ENCODE results near the gene TENM4. TPM values are rescaled to one million over a fixed set of nuclear protein-coding genes. Genes with fewer than 3 reads are reported as not detected.

The TENM4 gene
- total RNA-seq, 1 donor from 2014 or later, result 50.7 TPM

DNA sequence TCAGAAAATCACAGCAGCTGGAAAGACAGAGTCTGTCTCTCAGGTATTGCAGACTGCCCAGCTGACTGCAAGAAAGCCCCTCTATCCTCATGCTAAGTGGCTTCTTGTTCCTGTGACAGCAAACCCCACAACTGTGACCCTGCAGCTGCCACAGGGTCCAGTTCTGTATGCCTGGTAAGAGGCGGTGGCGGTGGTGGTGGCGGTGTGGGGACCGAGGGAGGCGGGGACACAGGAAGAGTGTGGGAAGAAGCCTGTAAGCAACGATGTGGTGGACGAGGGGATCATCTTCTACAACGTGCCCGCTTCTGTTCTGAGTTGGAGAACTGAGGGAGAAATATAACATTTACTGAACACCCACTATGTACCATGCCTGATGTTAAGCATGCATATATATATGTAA is 112.4 kb downstream of the TENM4 start:
- TF ChIP-seq, protein P1, sequence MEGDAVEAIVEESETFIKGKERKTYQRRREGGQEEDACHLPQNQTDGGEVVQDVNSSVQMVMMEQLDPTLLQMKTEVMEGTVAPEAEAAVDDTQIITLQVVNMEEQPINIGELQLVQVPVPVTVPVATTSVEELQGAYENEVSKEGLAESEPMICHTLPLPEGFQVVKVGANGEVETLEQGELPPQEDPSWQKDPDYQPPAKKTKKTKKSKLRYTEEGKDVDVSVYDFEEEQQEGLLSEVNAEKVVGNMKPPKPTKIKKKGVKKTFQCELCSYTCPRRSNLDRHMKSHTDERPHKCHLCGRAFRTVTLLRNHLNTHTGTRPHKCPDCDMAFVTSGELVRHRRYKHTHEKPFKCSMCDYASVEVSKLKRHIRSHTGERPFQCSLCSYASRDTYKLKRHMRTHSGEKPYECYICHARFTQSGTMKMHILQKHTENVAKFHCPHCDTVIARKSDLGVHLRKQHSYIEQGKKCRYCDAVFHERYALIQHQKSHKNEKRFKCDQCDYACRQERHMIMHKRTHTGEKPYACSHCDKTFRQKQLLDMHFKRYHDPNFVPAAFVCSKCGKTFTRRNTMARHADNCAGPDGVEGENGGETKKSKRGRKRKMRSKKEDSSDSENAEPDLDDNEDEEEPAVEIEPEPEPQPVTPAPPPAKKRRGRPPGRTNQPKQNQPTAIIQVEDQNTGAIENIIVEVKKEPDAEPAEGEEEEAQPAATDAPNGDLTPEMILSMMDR (IDR thresholded peaks at IDR 0.05; ENCODE audit: partially characterized antibody, unreplicated experiment), result no peak
- Mint-ChIP-seq H3K4me3 (ENCODE audit: unreplicated experiment) (no peak overlapping the region), H3K36me3 (ENCODE audit: unreplicated experiment) (peaks cover 5% of the 10 kb centered on the region), H3K27me3 (ENCODE audit: unreplicated experiment) (peaks cover 8% of the 10 kb centered on the region), H3K9me3 (ENCODE audit: unreplicated experiment) (peaks cover 6% of the 10 kb centered on the region), H3K27ac (ENCODE audit: unreplicated experiment) (no peak overlapping the region), H3K4me1 (ENCODE audit: low read depth, unreplicated experiment) (peaks cover 27% of the 10 kb centered on the region)
- DNase-seq, result no peak

DNA sequence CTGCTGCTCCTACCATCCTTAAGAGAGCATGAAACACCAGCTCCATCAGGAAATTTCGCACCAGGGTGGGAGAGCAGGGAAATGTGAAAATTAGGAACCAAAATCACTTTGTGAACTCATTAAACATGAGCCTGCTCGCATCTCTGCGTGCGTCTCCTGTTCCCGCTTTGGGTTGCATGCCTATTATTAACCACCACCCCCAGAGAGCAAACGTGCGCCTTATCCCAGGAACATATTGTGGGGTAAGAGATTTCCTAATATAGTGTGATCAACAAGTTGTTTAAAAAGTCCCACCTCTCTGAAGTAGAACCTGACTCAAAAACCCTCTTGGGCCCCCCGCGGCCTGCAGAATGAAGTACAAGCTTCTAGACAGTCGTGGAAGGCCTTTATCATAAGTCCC is 115.0 kb downstream of the TENM4 start:
- peaks cover 21% of the 10 kb centered on the region for H3K4me1 Mint-ChIP-seq (ENCODE audit: low read depth, unreplicated experiment)
- no peak overlapping the region for H3K4me3 Mint-ChIP-seq (ENCODE audit: unreplicated experiment)
- H3K9me3 Mint-ChIP-seq (ENCODE audit: unreplicated experiment), result peaks cover 9% of the 10 kb centered on the region
- no peak overlapping the region for H3K27ac Mint-ChIP-seq (ENCODE audit: unreplicated experiment)
- H3K27me3 Mint-ChIP-seq (ENCODE audit: unreplicated experiment), result peaks cover 4% of the 10 kb centered on the region
- peaks cover 5% of the 10 kb centered on the region for H3K36me3 Mint-ChIP-seq (ENCODE audit: unreplicated experiment)
- TF ChIP-seq, protein P1 (IDR thresholded peaks at IDR 0.05; ENCODE audit: partially characterized antibody, unreplicated experiment), result no peak
- no peak for DNase-seq

DNA sequence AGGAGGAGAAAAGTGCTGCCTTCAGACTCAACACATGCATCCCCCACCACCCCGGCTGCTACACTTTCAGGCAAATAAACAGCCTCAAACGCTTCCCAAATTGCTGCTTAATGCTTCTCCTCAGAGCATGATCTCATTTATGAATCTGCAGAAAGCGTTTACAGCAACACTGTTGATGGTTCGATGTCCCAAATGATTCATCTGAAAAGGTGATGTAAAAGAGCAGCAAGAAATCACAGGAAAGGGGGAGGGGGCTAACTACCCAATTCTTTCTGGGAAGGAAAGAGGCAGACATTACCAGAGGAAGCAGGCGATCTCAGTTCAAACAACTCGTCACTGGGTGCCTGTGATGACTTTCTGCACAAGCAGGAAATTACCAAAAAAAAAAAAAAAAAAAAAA is 119.6 kb downstream of the TENM4 start:
- Mint-ChIP-seq H3K9me3 (ENCODE audit: unreplicated experiment) (peaks cover 5% of the 10 kb centered on the region), H3K4me3 (ENCODE audit: unreplicated experiment) (no peak overlapping the region), H3K27ac (ENCODE audit: unreplicated experiment) (no peak overlapping the region), H3K4me1 (ENCODE audit: low read depth, unreplicated experiment) (peaks cover 5% of the 10 kb centered on the region), H3K36me3 (ENCODE audit: unreplicated experiment) (no peaks in the 10 kb centered on the region), H3K27me3 (ENCODE audit: unreplicated experiment) (no peaks in the 10 kb centered on the region)
- DNase-seq, result no peak
- TF ChIP-seq, protein P1 (IDR thresholded peaks at IDR 0.05; ENCODE audit: partially characterized antibody, unreplicated experiment), result no peak

DNA sequence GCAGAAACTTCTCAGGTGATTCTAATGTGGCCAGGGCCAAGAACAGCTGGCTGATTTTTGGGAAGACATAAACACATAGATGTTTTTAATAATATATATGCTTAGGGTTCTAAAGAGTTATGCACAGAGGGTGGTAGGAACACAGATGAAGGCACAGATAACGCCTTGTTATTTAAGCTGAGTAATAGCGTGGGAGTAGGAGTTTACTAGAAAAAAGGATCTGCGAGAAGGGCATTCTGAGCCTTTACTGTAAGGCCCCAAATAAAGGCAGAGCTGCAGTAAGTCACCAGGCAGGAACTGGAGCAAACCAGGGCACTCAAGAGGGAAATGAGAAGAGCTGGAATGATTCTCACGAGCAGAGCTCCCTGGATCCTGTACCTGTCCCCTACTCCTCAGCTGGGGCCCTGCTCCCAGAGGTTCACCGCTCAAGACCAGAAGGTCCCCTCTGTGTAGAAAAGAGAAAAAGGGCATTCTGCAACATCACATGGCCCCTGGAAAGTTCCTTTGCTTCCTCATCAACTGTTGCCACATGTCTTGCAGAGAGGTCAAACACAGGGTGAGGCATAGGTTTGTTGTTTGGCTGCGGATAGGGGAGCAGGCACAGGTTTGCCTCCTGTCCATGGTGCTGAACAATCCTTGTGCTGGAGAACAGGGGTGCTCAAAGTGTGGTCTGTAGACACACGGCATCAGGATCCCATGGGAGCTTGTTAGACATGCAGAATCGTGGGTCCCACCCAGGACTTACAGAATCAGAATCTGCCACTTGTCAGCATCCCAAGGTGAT is 125.7 kb downstream of the TENM4 start:
- Mint-ChIP-seq H3K4me3 (ENCODE audit: unreplicated experiment) (no peak overlapping the region), H3K36me3 (ENCODE audit: unreplicated experiment) (no peaks in the 10 kb centered on the region), H3K4me1 (ENCODE audit: low read depth, unreplicated experiment) (no peaks in the 10 kb centered on the region), H3K27me3 (ENCODE audit: unreplicated experiment) (no peaks in the 10 kb centered on the region), H3K27ac (ENCODE audit: unreplicated experiment) (no peak overlapping the region), H3K9me3 (ENCODE audit: unreplicated experiment) (no peaks in the 10 kb centered on the region)
- no peak for DNase-seq
- TF ChIP-seq, protein P1 (IDR thresholded peaks at IDR 0.05; ENCODE audit: partially characterized antibody, unreplicated experiment), result no peak

DNA sequence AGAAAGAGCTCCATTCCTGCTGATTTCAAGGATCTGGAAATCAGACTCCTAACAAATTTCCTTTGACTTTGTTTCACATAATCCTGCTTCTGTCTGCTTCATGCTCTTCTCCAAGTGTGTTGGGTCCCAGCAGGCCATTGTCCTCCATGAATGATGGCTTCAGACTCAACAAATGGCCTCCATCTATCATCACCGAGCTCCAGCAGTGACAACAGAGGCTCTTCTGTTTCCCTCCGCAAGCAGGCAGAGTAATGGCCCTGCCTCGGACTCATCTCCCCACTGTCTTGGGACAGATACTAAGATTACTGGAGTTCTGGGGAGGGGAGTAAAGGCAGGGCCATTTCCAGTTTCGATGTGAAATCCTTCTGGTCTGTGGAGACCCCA is 127.3 kb downstream of the TENM4 start:
- DNase-seq, result no peak
- Mint-ChIP-seq H3K4me1 (ENCODE audit: low read depth, unreplicated experiment) (peaks cover 3% of the 10 kb centered on the region), H3K27ac (ENCODE audit: unreplicated experiment) (no peak overlapping the region), H3K27me3 (ENCODE audit: unreplicated experiment) (no peaks in the 10 kb centered on the region), H3K4me3 (ENCODE audit: unreplicated experiment) (no peak overlapping the region), H3K36me3 (ENCODE audit: unreplicated experiment) (no peaks in the 10 kb centered on the region), H3K9me3 (ENCODE audit: unreplicated experiment) (no peaks in the 10 kb centered on the region)
- TF ChIP-seq, protein P1 (IDR thresholded peaks at IDR 0.05; ENCODE audit: partially characterized antibody, unreplicated experiment), result no peak
